Measurements from ENCODE around the gene ATP5F1B. TPM values are rescaled to one million over a fixed set of nuclear protein-coding genes. Genes with fewer than 3 reads are reported as not detected.

The ATP5F1B gene
- total and polyA plus RNA-seq, 4 donors = 216 to 537 (median 389) TPM

DNA sequence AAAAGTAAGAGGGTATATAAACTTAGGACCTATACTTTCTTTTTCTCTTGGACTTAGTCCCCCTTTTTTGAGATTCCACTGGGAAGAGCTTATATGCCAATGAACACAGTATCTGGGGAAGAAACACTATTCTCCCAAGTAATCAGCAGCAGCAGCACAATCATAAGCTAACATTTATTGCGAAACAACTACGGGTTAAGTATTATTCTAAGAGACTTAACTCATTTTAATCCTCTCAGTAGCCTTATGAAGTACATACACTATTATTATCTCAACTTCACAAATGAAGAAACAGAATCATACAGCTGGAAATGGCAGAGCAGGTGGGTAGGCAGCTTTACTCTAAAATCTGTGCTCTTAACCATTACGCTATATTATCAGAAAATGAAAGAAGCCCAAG, 43.5 kb downstream of the ATP5F1B start:
- ATAC-seq (ENCODE audit: insufficient read depth, low FRiP score) (no peak), DNase-seq (no peak)
- TF ChIP-seq, protein P1, sequence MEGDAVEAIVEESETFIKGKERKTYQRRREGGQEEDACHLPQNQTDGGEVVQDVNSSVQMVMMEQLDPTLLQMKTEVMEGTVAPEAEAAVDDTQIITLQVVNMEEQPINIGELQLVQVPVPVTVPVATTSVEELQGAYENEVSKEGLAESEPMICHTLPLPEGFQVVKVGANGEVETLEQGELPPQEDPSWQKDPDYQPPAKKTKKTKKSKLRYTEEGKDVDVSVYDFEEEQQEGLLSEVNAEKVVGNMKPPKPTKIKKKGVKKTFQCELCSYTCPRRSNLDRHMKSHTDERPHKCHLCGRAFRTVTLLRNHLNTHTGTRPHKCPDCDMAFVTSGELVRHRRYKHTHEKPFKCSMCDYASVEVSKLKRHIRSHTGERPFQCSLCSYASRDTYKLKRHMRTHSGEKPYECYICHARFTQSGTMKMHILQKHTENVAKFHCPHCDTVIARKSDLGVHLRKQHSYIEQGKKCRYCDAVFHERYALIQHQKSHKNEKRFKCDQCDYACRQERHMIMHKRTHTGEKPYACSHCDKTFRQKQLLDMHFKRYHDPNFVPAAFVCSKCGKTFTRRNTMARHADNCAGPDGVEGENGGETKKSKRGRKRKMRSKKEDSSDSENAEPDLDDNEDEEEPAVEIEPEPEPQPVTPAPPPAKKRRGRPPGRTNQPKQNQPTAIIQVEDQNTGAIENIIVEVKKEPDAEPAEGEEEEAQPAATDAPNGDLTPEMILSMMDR (IDR thresholded peaks at IDR 0.05; ENCODE audit: control extremely low read depth, extremely low read depth) = no peak
- no peak overlapping the region for H3K4me3 ChIP-seq
- H3K9ac ChIP-seq (ENCODE audit: insufficient read depth in 1 of 2, low read length in 2 of 2) = no peak overlapping the region
- H3K27me3 ChIP-seq (ENCODE audit: control insufficient read depth in 3 of 3, insufficient read depth in 3 of 3, low read length in 2 of 3) = no peaks in the 10 kb centered on the region
- 65 to 78% methylated on average over 3 of the region's 3 CpGs for WGBS, 2 donors
- peaks cover 70 to 83% (median 77%) of the 10 kb centered on the region in 4 donors for H3K36me3 ChIP-seq (ENCODE audit: control insufficient read depth in 4 of 4, insufficient read depth in 4 of 4, low read length in 4 of 4)
- H3K4me1 ChIP-seq (ENCODE audit: control insufficient read depth in 5 of 5, insufficient read depth in 5 of 5, low read length in 5 of 5) = no peaks in the 10 kb centered on the region
- no peaks in the 10 kb centered on the region for H3K9me3 ChIP-seq (ENCODE audit: control insufficient read depth in 4 of 4, insufficient read depth in 3 of 4, low read length in 3 of 4)
- H3K27ac ChIP-seq (ENCODE audit: low read depth in 1 of 2, low read length in 1 of 2) = no peak overlapping the region

DNA sequence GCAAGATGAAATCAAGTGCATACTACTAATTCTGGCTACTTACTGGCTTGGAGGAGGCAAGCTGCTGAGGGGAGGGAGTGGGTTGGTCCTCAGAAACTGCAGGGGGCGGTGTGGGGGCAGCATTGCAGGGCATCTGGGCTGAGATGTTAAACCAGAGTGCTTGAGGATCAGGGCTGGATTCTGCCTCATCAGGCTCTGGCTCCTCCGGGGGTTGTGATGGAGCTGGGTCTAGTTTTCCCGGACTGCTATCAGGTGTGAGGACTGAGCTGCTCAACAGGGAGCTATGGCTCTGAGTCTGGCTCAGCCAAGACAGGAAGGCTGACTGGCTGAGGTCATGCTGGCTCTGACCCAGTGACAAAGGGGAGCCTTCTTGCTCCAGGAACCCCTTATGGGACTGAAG, 44.3 kb downstream of the ATP5F1B start:
- no peak overlapping the region for H3K4me3 ChIP-seq
- 78 to 93% methylated on average over 3 of the region's 3 CpGs for WGBS, 2 donors
- no peaks in the 10 kb centered on the region for H3K27me3 ChIP-seq (ENCODE audit: control insufficient read depth in 3 of 3, insufficient read depth in 3 of 3, low read length in 2 of 3)
- peaks cover 63 to 80% (median 77%) of the 10 kb centered on the region in 4 donors for H3K36me3 ChIP-seq (ENCODE audit: control insufficient read depth in 4 of 4, insufficient read depth in 4 of 4, low read length in 4 of 4)
- ATAC-seq (ENCODE audit: insufficient read depth, low FRiP score) = no peak
- H3K4me1 ChIP-seq (ENCODE audit: control insufficient read depth in 5 of 5, insufficient read depth in 5 of 5, low read length in 5 of 5) = no peaks in the 10 kb centered on the region
- H3K9ac ChIP-seq (ENCODE audit: insufficient read depth in 1 of 2, low read length in 2 of 2) = no peak overlapping the region
- TF ChIP-seq, protein P1 (IDR thresholded peaks at IDR 0.05; ENCODE audit: control extremely low read depth, extremely low read depth) = no peak
- H3K27ac ChIP-seq (ENCODE audit: low read depth in 1 of 2, low read length in 1 of 2) = no peak overlapping the region
- DNase-seq = no peak
- H3K9me3 ChIP-seq (ENCODE audit: control insufficient read depth in 4 of 4, insufficient read depth in 3 of 4, low read length in 3 of 4) = no peaks in the 10 kb centered on the region

DNA sequence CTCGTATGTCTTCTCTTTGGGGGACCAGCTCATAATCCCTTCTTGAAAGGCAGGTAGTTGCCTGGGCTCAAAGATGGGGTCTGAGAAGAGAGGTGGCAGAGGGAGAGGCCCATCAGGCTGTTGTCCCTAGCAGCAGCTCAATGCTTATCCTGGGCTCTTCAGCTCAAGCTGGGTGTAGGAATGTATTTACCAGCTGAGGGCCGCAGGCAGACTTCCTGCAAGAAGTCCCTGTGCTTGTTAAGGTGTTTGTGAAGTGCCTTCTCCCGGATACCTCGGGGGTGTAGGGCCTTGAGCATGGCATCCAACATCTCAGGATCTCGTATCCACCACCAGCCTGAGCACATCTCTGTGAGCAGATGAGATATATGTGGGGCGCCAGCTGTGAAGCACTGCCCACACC, 45.0 kb downstream of the ATP5F1B start:
- H3K27me3 ChIP-seq (ENCODE audit: control insufficient read depth in 3 of 3, insufficient read depth in 3 of 3, low read length in 2 of 3) = no peaks in the 10 kb centered on the region
- no peaks in the 10 kb centered on the region for H3K4me1 ChIP-seq (ENCODE audit: control insufficient read depth in 5 of 5, insufficient read depth in 5 of 5, low read length in 5 of 5)
- H3K9ac ChIP-seq (ENCODE audit: insufficient read depth in 1 of 2, low read length in 2 of 2) = no peak overlapping the region
- DNase-seq (no peak), ATAC-seq (ENCODE audit: insufficient read depth, low FRiP score) (no peak)
- H3K4me3 ChIP-seq = no peak overlapping the region
- H3K27ac ChIP-seq (ENCODE audit: low read depth in 1 of 2, low read length in 1 of 2) = peak overlapping the region in 1 of 2 donors; percentile 49
- H3K9me3 ChIP-seq (ENCODE audit: control insufficient read depth in 4 of 4, insufficient read depth in 3 of 4, low read length in 3 of 4) = no peaks in the 10 kb centered on the region
- peaks cover 58 to 79% (median 72%) of the 10 kb centered on the region in 4 donors for H3K36me3 ChIP-seq (ENCODE audit: control insufficient read depth in 4 of 4, insufficient read depth in 4 of 4, low read length in 4 of 4)
- TF ChIP-seq, protein P1 (IDR thresholded peaks at IDR 0.05; ENCODE audit: control extremely low read depth, extremely low read depth) = no peak
- WGBS, 2 donors = 67 to 89% methylated on average over 6 of the region's 6 CpGs

DNA sequence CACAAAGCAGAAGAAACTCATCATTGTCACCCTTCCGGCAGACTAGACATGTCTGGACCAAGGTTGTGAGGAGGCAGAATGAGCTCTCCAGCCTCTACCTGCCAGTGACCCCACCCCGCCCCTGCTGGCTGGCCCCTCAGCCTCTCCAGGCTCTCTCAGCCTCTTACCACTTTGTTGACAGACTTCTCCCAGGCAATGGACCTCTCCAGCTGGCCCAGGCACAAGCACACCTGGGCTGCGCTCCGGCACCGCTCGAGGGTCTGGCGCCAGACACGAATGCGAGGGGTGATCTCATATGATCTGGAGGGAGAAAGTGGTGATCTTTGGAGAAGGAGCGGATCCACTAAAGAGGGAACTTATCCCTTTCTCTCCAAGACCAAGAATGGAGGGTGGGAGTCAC, 46.0 kb downstream of the ATP5F1B start:
- TF ChIP-seq, protein P1 (IDR thresholded peaks at IDR 0.05; ENCODE audit: control extremely low read depth, extremely low read depth) = no peak
- Histone ChIP-seq H3K27me3 (ENCODE audit: control insufficient read depth in 3 of 3, insufficient read depth in 3 of 3, low read length in 2 of 3) (no peaks in the 10 kb centered on the region), H3K9ac (ENCODE audit: insufficient read depth in 1 of 2, low read length in 2 of 2) (no peak overlapping the region), H3K4me3 (no peak overlapping the region), H3K27ac (ENCODE audit: low read depth in 1 of 2, low read length in 1 of 2) (peak overlapping the region in 1 of 2 donors; percentile 54), H3K4me1 (ENCODE audit: control insufficient read depth in 5 of 5, insufficient read depth in 5 of 5, low read length in 5 of 5) (no peaks in the 10 kb centered on the region), H3K36me3 (ENCODE audit: control insufficient read depth in 4 of 4, insufficient read depth in 4 of 4, low read length in 4 of 4) (peaks cover 53 to 72% (median 69%) of the 10 kb centered on the region in 4 donors), H3K9me3 (ENCODE audit: control insufficient read depth in 4 of 4, insufficient read depth in 3 of 4, low read length in 3 of 4) (no peaks in the 10 kb centered on the region)
- 82 to 87% methylated on average over 10 of the region's 10 CpGs for WGBS, 2 donors
- ATAC-seq (ENCODE audit: insufficient read depth, low FRiP score) = no peak
- DNase-seq = peak in 2 of 3 donors; percentile 32

All from lung (tissue), 12 donors.